GM21515 (cell line): ENCODE results near the gene APOD.
"Not testable (repeated sequence)": the region's sequence is repeated elsewhere in the genome, so short reads cannot be mapped to it uniquely, and the experiment has no call there.

Source experiments
- ATAC-seq: cut with Tn5 transposase; IDR thresholded peaks from one replicate; pipeline ENCODE4 v1.9.1; 2021; ENCODE audit not compliant: unreplicated experiment

Gene APOD

GRCh38 chr3:195617784-195618659, 34.3 kb upstream of the APOD start:
- ATAC-seq: not testable (repeated sequence)

- not testable (repeated sequence) for ATAC-seq
Observed at GRCh38 chr3:195617134-195617533, 33.4 kb upstream of the APOD start.

- no peak for ATAC-seq
Observed at GRCh38 chr3:195616681-195617080, 32.9 kb upstream of the APOD start.

DNA sequence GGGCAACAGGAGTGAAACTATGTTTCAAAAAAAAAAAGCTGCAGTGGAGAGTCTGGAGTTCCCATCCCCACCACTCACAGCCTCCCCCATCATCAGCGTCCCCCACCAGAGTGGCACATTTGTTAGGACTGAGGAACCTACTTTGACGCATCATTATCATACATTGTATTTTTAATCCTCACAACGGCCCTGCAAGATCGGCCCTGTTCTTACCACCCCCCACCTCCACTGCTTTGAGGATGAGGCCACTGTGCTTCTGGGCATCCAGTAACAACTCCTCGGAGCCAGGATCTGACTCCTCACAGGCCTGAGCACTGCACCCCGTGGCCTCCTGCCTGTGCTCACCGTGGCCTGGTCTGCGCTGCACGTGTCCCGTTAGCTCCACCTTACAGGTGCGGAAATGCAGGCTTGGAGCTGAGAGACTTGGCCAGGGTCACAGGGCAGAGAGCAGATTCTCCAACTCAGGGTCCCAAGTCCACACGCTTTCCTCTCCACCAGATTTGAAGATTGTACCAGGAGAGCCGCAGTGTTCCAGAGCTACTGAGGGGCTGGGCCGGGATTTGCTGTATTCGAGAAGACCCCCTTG, 32.3 kb upstream of the APOD start:
- not testable (repeated sequence) for ATAC-seq

DNA sequence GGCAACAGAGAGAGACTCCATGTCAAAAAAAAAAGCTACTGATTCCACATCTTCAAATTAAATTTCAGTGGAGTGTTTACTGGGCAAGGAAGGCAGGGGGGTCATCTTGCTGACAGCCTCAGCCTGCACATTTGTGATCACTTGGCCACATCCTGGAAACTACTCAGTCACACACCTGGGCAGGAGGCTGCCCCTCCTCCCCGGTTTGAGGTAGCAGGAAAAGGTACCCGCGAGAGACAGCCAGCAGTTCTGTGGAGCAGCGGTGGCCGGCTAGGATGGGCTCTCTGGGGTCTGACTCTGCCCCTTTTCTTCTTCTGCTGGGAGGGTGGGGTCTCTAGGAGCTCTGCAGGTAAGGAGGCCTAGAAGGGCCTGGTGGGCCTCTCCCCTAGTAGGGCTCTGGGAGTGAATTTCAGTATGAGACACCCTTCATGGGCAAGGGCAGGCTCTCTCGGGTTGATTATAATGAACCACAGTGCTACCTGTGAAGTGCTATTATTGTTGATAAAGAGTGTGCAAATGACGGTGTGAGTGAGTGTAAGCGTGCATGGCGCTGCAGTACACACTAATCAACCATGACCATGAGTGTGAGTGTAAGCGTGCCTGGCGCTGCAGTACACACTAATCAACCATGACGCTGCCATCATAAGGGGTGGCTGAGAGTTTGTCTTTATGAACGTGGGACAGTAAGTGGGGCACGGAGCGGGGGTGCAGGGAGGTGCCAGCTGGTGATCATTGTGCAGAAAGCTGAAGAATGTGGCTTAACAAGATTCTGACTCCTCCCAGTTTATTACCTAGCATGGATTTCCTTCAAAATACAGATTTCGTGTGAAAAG, 31.1 kb upstream of the APOD start:
- ATAC-seq: not testable (repeated sequence)

DNA sequence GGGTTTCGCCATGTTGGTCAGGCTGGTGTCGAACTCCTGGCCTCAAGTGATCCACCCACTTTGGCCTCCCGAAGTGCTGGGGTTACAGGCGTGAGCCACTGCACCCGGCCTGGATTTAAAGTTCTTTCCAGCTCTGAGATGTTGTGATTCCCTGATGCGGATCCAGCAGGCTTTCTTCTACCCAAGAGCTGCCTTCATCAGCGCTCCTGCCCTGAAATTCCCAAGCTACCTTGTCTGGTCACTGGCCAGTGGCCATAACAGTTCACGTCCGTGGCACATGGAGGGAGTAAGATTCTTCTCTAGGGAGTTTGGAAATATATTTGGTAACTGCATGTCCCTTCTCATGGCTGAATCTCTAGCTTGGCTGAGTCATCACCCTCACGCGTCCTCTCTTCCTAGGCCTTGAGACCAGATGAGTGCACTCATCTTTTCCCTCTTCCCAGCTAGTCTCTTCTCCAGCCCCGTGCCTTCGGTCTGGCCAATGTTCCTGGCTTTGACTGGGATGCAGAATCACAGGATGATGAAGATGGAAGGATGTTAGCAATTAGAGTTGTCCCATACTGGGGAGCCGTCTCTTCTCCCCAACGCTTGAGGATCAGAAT, 29.8 kb upstream of the APOD start:
- no peak for ATAC-seq

DNA sequence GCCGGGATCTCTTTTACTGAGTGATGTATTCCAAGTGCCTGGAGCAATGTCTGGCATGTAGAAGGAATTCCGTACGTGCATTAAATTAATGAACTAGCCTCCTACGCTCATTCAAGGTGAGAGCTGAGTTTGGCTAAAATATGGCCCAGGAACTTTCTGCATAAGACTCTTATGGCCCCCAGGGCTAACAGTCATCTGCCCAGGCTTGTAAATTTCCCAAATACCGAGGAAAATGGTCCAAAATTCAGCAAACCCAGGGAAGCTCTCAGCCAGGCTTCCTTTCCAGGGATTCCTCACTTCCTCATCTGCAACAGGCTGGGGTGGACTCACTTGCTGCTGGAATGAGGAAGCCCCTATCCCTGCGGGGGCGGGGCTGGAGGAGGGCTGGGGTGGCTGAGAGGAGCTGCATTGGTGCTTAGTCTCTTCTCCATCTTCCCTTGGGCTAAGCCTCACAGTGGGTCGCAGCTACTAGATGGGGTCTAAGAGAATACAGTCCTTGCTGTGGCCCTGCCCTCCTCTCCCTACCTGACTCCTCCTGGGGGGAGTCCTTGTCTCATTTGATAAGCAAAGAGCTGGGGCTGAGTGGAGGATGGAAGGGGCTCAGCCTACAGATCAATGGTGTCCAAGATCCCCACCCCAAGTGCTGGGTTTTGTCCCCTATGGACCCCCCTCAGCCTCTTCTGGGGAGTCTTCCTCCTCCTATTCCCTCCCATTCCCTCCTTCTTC, 28.5 kb upstream of the APOD start:
- ATAC-seq: no peak

DNA sequence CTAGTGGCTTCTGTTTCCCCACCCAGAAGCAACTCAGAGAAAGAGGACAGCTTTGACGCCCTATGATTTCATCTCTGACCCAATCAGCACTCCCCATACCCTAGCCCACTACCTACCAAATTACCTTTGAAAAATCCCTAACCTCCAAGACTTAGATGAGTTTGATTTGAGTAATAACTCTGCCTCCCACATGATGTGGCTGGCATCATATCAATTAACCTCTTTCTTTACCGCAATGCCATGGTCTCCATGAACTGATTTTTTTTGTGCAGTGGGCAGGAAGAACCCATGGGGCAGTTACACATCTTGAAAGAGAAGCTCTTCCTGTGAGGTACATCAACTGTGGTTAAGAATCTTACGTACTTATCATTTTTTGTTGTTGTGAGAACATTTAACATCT, 25.5 kb upstream of the APOD start:
- ATAC-seq: no peak

GRCh38 chr3:195601785-195602184, 18.0 kb upstream of the APOD start:
- ATAC-seq: not testable (repeated sequence)

- no peak for ATAC-seq
Observed at GRCh38 chr3:195601382-195601781, 17.6 kb upstream of the APOD start.

DNA sequence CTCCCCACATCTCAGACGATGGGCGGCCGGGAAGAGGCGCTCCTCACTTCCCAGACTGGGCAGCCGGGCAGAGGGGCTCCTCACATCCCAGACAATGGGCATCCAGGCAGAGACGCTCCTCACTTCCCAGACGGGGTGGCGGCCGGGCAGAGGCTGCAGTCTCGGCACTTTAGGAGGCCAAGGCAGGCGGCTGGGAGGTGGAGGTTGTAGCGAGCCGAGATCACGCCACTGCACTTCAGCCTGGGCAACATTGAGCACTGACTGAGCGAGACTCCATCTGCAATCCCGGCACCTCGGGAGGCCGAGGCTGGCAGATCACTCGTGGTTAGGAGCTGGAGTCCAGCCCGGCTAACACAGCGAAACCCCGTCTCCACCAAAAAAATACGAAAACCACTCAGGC, 16.2 kb upstream of the APOD start:
- not testable (repeated sequence) for ATAC-seq

DNA sequence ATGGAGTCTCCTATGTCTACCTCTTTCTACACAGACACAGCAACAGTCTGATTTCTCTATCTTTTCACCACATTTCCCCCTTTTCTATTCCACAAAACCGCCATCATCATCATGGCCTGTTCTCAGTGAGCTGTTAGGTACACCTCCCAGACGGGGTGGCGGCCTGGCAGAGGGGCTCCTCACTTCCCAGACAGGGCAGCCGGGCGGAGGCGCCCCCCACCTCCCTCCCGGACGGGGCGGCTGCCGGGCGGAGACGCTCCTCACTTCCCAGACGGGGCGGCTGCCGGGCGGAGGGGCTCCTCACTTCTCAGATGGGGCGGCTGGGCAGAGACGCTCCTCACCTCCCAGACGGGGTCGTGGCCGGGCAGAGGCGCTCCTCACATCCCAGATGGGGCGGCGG, 15.8 kb upstream of the APOD start:
- ATAC-seq: not testable (repeated sequence)

DNA sequence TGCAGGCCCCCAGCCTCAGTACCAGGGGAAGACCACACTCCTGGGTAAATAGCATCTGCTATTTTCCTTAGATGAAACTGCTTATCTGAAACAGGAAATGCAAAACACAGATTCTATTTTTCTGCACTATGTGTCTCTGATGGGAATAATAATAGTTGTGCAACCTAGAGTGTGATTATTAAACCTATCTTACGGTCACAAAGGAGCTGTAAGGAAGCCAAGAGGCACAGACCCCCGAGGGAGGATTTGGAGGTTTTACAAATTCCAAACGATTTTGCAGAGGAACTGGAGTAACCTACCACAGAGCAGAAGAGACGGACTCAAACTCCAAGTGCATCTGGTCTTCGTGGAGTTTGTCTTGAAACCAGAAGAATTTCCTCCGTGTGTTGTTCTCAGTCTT, 14.1 kb upstream of the APOD start:
- no peak for ATAC-seq

- ATAC-seq: no peak
Observed at GRCh38 chr3:195597229-195597628, 13.5 kb upstream of the APOD start.

- ATAC-seq: no peak
Observed at GRCh38 chr3:195596765-195597171, 13.0 kb upstream of the APOD start.

GRCh38 chr3:195595785-195596531, 12.2 kb upstream of the APOD start:
- ATAC-seq: no peak

DNA sequence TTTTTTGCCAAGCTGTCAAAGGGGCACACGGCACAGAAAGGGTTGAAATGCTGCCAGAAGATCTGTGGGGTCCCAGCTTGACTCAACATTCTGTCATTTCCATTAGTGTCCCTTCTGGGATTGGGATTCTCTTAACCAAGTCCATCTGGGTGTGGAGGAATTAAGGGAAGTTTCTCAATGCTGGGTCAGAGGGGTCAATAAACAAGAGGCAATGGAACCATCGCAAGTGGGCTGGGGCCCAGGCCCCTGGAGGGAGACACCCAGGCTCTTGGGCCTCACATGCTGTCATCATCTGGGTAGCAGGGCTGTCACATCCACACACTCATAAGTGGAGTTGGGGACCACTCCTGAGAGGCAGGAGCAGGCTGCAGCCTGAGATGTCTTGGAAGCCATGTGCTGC, 8.1 kb upstream of the APOD start:
- ATAC-seq: no peak

DNA sequence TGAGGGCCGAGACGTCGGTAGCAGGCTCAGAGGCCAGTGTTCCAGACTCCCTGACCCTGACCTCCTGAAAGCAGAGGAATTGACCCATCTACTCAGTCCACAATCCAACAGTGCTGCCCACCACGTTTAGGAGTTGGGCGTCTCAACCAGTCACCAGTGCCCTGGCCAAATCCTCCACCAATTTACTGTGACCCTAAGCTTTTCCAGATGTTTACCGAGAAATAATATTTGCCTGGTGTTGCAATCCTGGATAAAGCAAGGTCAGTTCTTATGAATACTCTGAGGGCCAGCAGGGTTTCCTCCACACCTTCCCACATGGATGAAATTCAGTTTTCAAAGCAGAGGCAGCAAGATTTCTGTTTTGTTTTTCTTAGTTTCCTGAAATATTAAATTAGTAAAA, 7.5 kb upstream of the APOD start:
- no peak for ATAC-seq

GRCh38 chr3:195590381-195590780, 6.6 kb upstream of the APOD start:
- not testable (repeated sequence) for ATAC-seq

GRCh38 chr3:195589796-195590195, 6.1 kb upstream of the APOD start:
- not testable (repeated sequence) for ATAC-seq
